OCI-LY7 (cell line): Measurements from ENCODE around the gene UGDH.

Experiments
- CTCF ChIP-seq: fragments of 200-600 bp; sonication (generic); conservative IDR thresholded peaks from 2 replicates; pipeline ENCODE4 v1.5.1; 2014; ENCODE audit warnings: mild to moderate bottlenecking, antibody characterized with exemption, low read length, moderate library complexity, mixed read lengths
- EZH2phosphoT487 ChIP-seq: fragments of 200-600 bp; sonication (generic); IDR thresholded peaks from 2 replicates; pipeline ENCODE4 v1.6.1; 2018; ENCODE audit warnings: low read depth, borderline replicate concordance, mild to moderate bottlenecking, mixed run types, antibody characterized with exemption, low read length, moderate library complexity, mixed read lengths

DNA sequence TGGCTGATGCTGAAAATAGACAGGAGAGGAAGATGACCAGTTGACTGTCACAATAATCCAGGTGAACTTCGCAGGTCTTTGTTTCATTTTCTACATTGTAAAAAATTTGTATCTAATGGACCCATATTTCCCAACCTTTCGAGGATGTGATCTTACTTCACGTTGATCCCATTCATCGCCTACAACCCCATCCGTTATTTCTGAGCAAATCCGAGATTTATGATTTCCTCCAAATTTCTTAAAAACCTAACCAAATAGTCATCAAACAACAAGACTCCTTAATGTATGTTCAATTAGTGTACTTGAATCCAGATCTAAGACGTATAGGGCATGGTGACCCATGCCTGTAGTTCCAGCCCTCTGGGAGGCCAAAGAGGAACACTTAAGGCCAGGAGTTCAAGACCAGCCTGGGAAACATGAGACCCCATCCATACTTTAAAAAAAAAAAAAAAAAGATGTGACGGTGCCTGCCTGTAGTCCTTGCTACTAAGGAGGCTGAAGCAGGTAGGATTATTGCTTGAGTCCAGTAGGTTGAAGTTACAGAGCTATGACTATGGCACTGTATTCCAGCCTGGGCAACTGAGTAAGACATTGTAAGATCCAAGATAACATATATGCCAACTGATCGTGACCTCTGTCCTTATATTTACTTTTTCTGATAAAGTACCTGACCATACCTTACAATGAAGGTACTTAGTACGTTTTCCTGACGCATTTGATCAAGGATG lies 74.2 kb downstream of the UGDH start:
- no peak for TF ChIP-seq CTCF
- no peak for TF ChIP-seq EZH2phosphoT487
